K562 (cell line): ENCODE data around the gene SLC16A6. TPM values are rescaled to one million over a fixed set of nuclear protein-coding genes. Genes with fewer than 3 reads are reported as not detected.

Source experiments
- ATAC-seq: fragments of 200-7000 bp; cut with Tn5 transposase; 3 replicates; pipeline ENCODE4 v1.9.1; 2020; ENCODE audit warnings: moderate library complexity
- BruUV-seq: library from RNA; stranded (reverse); fragments of 400-500 nt; replicated peaks from 2 replicates; lab custom pipeline; 2021; lab: Mats Ljungman, UMichigan
- CTCF ChIA-PET: fragments of 300-600 bp; formaldehyde crosslinking; extraction: SDS; loops from one replicate; lab custom pipeline; 2021; ENCODE audit warnings: low intra/inter-chr PET ratio; lab: Yijun Ruan, JAX
- POLR2A ChIA-PET: fragments of 300-600, 350-650 bp; sonication (Branson Sonifier 250); formaldehyde crosslinking; extraction: SDS; loops from one replicate; lab custom pipeline; 2021; ENCODE audit warnings: antibody characterized with exemption, inconsistent platforms; lab: Yijun Ruan, JAX
- DNase-seq, 4 experiments: peaks; one replicate each; pipeline versions ENCODE4 v3.0.0 to v3.0.0-alpha.2; 2011 to 2018; ENCODE audit warnings: low spot score in 3 of 4, mixed read lengths in 3 of 4; ENCODE audit errors: extremely low read depth in 1 of 4
- FAIRE-seq: peaks from 2 replicates; lab custom pipeline; 2011; peaks lifted over from hg19 to GRCh38; lab: Jason Lieb, UNC
- H2AFZ ChIP-seq: 2 replicates; pipeline ENCODE4 v1.6.0; 2011; ENCODE audit warnings: low read depth, low read length, control low read depth, inconsistent platforms
- H3K27ac ChIP-seq: fragments of 200-600 bp; 3 replicates; pipeline ENCODE4 v1.8.0; 2011; ENCODE audit warnings: low read depth, mild to moderate bottlenecking, control low read depth, inconsistent platforms, low read length, moderate library complexity, mixed read lengths; ENCODE audit errors: extremely low read depth
- H3K27me3 ChIP-seq, 2 experiments: fragments of 300-600 bp in 1 of 2; 2 replicates in 1 of 2; 3 replicates in 1 of 2; pipeline versions ENCODE4 v1.6.0 to v1.8.0; 2011; ENCODE audit warnings: inconsistent platforms in 2 of 2, low read length in 2 of 2, mild to moderate bottlenecking in 1 of 2, mixed read lengths in 1 of 2, moderate library complexity in 1 of 2; ENCODE audit not compliant: control insufficient read depth in 2 of 2, insufficient read depth in 2 of 2
- H3K36me3 ChIP-seq: fragments of 300-600 bp; 3 replicates; pipeline ENCODE4 v1.8.0; 2011; ENCODE audit warnings: mild to moderate bottlenecking, low read length, inconsistent platforms; ENCODE audit not compliant: control insufficient read depth, insufficient read depth
- H3K4me1 ChIP-seq, 2 experiments: fragments of 200-600 bp in 1 of 2; replicated peaks in 1 of 2; 2 replicates in 1 of 2; 3 replicates in 1 of 2; pipeline versions ENCODE4 v1.5.1 to v1.8.0; 2011; ENCODE audit warnings: inconsistent platforms in 2 of 2, low read length in 2 of 2, mild to moderate bottlenecking in 1 of 2, mixed read lengths in 1 of 2, moderate library complexity in 1 of 2; ENCODE audit not compliant: control insufficient read depth in 2 of 2, insufficient read depth in 2 of 2
- H3K4me2 ChIP-seq: 2 replicates; pipeline ENCODE4 v1.6.1; 2011; ENCODE audit warnings: low read length, control low read depth, inconsistent platforms, mixed read lengths; ENCODE audit not compliant: insufficient read depth
- H3K4me3 ChIP-seq: fragments of 200-600 bp; sonication (generic), shearing (Covaris generic); 2 replicates; pipeline ENCODE4 v1.5.1; 2016; ENCODE audit warnings: control low read depth, inconsistent platforms
- H3K79me2 ChIP-seq: fragments of 200-600 bp; 3 replicates; pipeline ENCODE4 v1.8.0; 2011; ENCODE audit warnings: low read length, inconsistent platforms; ENCODE audit not compliant: control insufficient read depth, insufficient read depth
- H3K9ac ChIP-seq, 2 experiments: 2 replicates each; pipeline versions ENCODE4 v1.6.0 to v1.6.1; 2011; ENCODE audit warnings: low read depth in 2 of 2, low read length in 2 of 2, control low read depth in 1 of 2, inconsistent platforms in 1 of 2, mild to moderate bottlenecking in 1 of 2, mixed read lengths in 1 of 2; ENCODE audit not compliant: insufficient read depth in 1 of 2
- H3K9me1 ChIP-seq: one replicate; pipeline ENCODE4 v1.6.0; 2011; ENCODE audit warnings: inconsistent platforms, mild to moderate bottlenecking, low read length, moderate library complexity; ENCODE audit not compliant: control insufficient read depth, insufficient read depth
- H3K9me3 ChIP-seq: replicated peaks from 2 replicates; pipeline ENCODE4 v1.5.1; 2011; ENCODE audit warnings: low read depth, low read length, inconsistent platforms; ENCODE audit not compliant: control insufficient read depth, insufficient read depth
- H4K20me1 ChIP-seq: replicated peaks from 2 replicates; pipeline ENCODE4 v1.6.1; 2011; ENCODE audit warnings: low read length, inconsistent platforms, mixed read lengths; ENCODE audit not compliant: control insufficient read depth, insufficient read depth
- CBFA2T3 ChIP-seq: fragments of 450-650 bp; IDR thresholded peaks from 2 replicates; pipeline ENCODE4 v1.6.1; 2017
- CEBPB ChIP-seq: fragments of 450-650 bp; IDR thresholded peaks from 2 replicates; pipeline ENCODE4 v1.6.1; 2016; ENCODE audit warnings: missing genetic modification characterization, missing compliant biosample characterization
- CHAMP1 ChIP-seq: fragments of 450-650 bp; IDR thresholded peaks from 2 replicates; pipeline ENCODE4 v1.6.1; 2016; ENCODE audit warnings: mild to moderate bottlenecking
- CHD1 ChIP-seq: fragments of 200-600 bp; sonication (generic); IDR thresholded peaks from one replicate; pipeline ENCODE4 v1.6.1; 2012; ENCODE audit warnings: mild to moderate bottlenecking, moderate library complexity, low read length, inconsistent platforms
- DIDO1 ChIP-seq: fragments of 450-650 bp; IDR thresholded peaks from 2 replicates; pipeline ENCODE4 v1.6.1; 2016; ENCODE audit warnings: low read depth, missing biosample characterization, missing genetic modification characterization
- KAT2B ChIP-seq: IDR thresholded peaks from one replicate; pipeline ENCODE4 v1.6.1; 2012; ENCODE audit warnings: low read depth, mild to moderate bottlenecking, control low read depth, inconsistent platforms, low read length, moderate library complexity
- KDM1A ChIP-seq, 2 experiments: fragments of 450-650 bp; IDR thresholded peaks; 2 replicates each; pipeline ENCODE4 v1.6.1; 2016; ENCODE audit warnings: mild to moderate bottlenecking in 2 of 2
- WGBS: fragments of 100-300 bp; shearing (Covaris generic); methylation state at CpG from one replicate; pipeline ENCODE4 v1.1.6; 2016; ENCODE audit warnings: low coverage, mixed read lengths; ENCODE audit not compliant: insufficient coverage; ENCODE audit errors: missing lambda C conversion rate; 5-methylcytosine and 5-hydroxymethylcytosine counted together
- in situ Hi-C: fragments of 300-500 bp; cut with MboI; formaldehyde crosslinking; loops from 4 replicates; pipeline ENCODE4 v1.15.0; 2018; ENCODE audit warnings: inconsistent platforms, mixed read lengths
- intact Hi-C: fragments of 100-400 bp; cut with micrococcal nuclease; formaldehyde crosslinking; loops from 2 replicates; pipeline ENCODE4 v1.14.2; 2022
- polyA plus RNA-seq, 8 experiments: library from polyadenylated mRNA; depleted of rRNA in 4 of 8; stranded (reverse) in 5 of 8; unstranded in 3 of 8; fragments of >200 nt; fragmentation: Nextera tagmentation in 2 of 8; fragmentation: Illumina TruSeq in 1 of 8; extraction: Ambion mirVana in 2 of 8; extraction: Trizol in 1 of 8; gene quantifications; 2 replicates each; pipeline versions ENCODE4 v1.2.1 to v1.2.3, GENCODE V29; 2011 to 2014; ENCODE audit warnings: inconsistent platforms in 1 of 8, missing spikeins in 1 of 8
- total RNA-seq, 7 experiments: library from RNA; depleted of rRNA in 6 of 7; stranded (reverse); fragments of >200 nt in 6 of 7; fragmentation: Illumina TruSeq in 2 of 7; extraction: Trizol in 2 of 7; gene quantifications; 2 replicates each; pipeline versions ENCODE4 v1.2.1 to v1.2.3, GENCODE V29; 2011 to 2021; ENCODE audit warnings: low replicate concordance in 1 of 7
- TF ChIP-seq, protein P1 (sequence below), 2 experiments: fragments of 450-650 bp in 1 of 2; sonication (generic) in 1 of 2; formaldehyde crosslinking in 1 of 2; IDR thresholded peaks; 2 replicates each; pipeline versions ENCODE4 v1.7.1 to v1.9.0; 2016 to 2022; ENCODE audit warnings: inconsistent platforms in 1 of 2, mild to moderate bottlenecking in 1 of 2, missing genetic modification reagents in 1 of 2
- TF ChIP-seq, protein P2 (sequence below): fragments of 250-450 bp; sonication (Bioruptor Pico); IDR thresholded peaks from 2 replicates; pipeline ENCODE4 v1.4.0; 2020; ENCODE audit warnings: mild to moderate bottlenecking

The SLC16A6 gene
- total and polyA plus RNA-seq, 9 of the 15 experiments (the other 6 are each of a cell fraction or from before 2014, with no cell fraction given), result 0.05 to 0.31 (median 0.15) TPM

- Histone ChIP-seq H3K36me3 (no peaks in the 10 kb centered on the region), H3K9me1 (no peaks in the 10 kb centered on the region), H3K4me1 (no peaks in the 10 kb centered on the region), H4K20me1 (no peaks in the 10 kb centered on the region), H3K27ac (no peak overlapping the region), H3K9me3 (no peaks in the 10 kb centered on the region; the same call in 1 of the 2 replicates), H3K4me3 (no peak overlapping the region), H3K4me2 (no peak overlapping the region), H3K79me2 (no peaks in the 10 kb centered on the region), H2AFZ (no peak overlapping the region), H3K9ac (no peak overlapping the region), H3K27me3 (peaks cover under 1 to 38% of the 10 kb centered on the region in 2 experiments; a peak in 3 of 5 replicates)
- DNase-seq, result no peak
- FAIRE-seq, result no peak
- POLR2A ChIA-PET, result interaction anchor here (0.7 kb wide), 1 partner anchor 37 kb away, joined by 4 read pairs; no protein-coding TSS in a partner anchor
- intact Hi-C loops, result no loop called here
- no peak for ATAC-seq
- BruUV-seq, result no TSS peak
- WGBS, result 0% methylated on average over 7 of the region's 7 CpGs
- CTCF ChIA-PET, result interaction anchor here (0.6 kb wide), 1 partner anchor 15 kb away, joined by 3 read pairs; no protein-coding TSS in a partner anchor
- in situ Hi-C loops, result no loop called here
- TF ChIP-seq DIDO1 (tag) (no peak), KDM1A (IDR thresholded peaks at IDR 0.05) (no peak), KAT2B (no peak), CHD1 (no peak), CEBPB (no peak), CHAMP1 (no peak), CBFA2T3 (no peak)
- TF ChIP-seq, protein P1, sequence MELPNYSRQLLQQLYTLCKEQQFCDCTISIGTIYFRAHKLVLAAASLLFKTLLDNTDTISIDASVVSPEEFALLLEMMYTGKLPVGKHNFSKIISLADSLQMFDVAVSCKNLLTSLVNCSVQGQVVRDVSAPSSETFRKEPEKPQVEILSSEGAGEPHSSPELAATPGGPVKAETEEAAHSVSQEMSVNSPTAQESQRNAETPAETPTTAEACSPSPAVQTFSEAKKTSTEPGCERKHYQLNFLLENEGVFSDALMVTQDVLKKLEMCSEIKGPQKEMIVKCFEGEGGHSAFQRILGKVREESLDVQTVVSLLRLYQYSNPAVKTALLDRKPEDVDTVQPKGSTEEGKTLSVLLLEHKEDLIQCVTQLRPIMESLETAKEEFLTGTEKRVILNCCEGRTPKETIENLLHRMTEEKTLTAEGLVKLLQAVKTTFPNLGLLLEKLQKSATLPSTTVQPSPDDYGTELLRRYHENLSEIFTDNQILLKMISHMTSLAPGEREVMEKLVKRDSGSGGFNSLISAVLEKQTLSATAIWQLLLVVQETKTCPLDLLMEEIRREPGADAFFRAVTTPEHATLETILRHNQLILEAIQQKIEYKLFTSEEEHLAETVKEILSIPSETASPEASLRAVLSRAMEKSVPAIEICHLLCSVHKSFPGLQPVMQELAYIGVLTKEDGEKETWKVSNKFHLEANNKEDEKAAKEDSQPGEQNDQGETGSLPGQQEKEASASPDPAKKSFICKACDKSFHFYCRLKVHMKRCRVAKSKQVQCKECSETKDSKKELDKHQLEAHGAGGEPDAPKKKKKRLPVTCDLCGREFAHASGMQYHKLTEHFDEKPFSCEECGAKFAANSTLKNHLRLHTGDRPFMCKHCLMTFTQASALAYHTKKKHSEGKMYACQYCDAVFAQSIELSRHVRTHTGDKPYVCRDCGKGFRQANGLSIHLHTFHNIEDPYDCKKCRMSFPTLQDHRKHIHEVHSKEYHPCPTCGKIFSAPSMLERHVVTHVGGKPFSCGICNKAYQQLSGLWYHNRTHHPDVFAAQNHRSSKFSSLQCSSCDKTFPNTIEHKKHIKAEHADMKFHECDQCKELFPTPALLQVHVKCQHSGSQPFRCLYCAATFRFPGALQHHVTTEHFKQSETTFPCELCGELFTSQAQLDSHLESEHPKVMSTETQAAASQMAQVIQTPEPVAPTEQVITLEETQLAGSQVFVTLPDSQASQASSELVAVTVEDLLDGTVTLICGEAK (IDR thresholded peaks at IDR 0.05), result no peak
- TF ChIP-seq, protein P1 (CRISPR knock-in tag; IDR thresholded peaks at IDR 0.05), result no peak
- TF ChIP-seq, protein P2, sequence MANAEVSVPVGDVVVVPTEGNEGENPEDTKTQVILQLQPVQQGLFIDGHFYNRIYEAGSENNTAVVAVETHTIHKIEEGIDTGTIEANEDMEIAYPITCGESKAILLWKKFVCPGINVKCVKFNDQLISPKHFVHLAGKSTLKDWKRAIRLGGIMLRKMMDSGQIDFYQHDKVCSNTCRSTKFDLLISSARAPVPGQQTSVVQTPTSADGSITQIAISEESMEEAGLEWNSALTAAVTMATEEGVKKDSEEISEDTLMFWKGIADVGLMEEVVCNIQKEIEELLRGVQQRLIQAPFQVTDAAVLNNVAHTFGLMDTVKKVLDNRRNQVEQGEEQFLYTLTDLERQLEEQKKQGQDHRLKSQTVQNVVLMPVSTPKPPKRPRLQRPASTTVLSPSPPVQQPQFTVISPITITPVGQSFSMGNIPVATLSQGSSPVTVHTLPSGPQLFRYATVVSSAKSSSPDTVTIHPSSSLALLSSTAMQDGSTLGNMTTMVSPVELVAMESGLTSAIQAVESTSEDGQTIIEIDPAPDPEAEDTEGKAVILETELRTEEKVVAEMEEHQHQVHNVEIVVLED (CRISPR knock-in tag), result no peak
Observed at GRCh38 chr17:68329331-68329730, 38.4 kb upstream of the SLC16A6 start.
